SJCRH30 (cell line): ENCODE results near the gene MAD1L1. TPM values are rescaled to one million over a fixed set of nuclear protein-coding genes. Genes with fewer than 3 reads are reported as not detected.
"Not testable (repeated sequence)": the region's sequence is repeated elsewhere in the genome, so short reads cannot be mapped to it uniquely, and the experiment has no call there.

Source experiments
- DNase-seq, 2 experiments: peaks; one replicate each; pipeline ENCODE4 v3.0.0-alpha.2; 2015 to 2020
- H3K27ac ChIP-seq: fragments of 250-450 bp; sonication (Bioruptor Pico); 2 replicates; pipeline ENCODE4 v1.5.1; 2020; ENCODE audit warnings: mild to moderate bottlenecking, moderate library complexity
- H3K27me3 ChIP-seq: fragments of 250-450 bp; sonication (Bioruptor Pico); 2 replicates; pipeline ENCODE4 v1.5.1; 2020; ENCODE audit warnings: mild to moderate bottlenecking, moderate library complexity
- H3K36me3 ChIP-seq: fragments of 250-450 bp; sonication (Bioruptor Pico); 2 replicates; pipeline ENCODE4 v1.5.1; 2020; ENCODE audit warnings: mild to moderate bottlenecking, moderate library complexity
- H3K4me1 ChIP-seq: fragments of 250-450 bp; sonication (Bioruptor Pico); 2 replicates; pipeline ENCODE4 v1.5.1; 2020; ENCODE audit warnings: mild to moderate bottlenecking, moderate library complexity
- H3K4me3 ChIP-seq: fragments of 250-450 bp; sonication (Bioruptor Pico); 2 replicates; pipeline ENCODE4 v1.5.1; 2020; ENCODE audit warnings: mild to moderate bottlenecking, moderate library complexity
- H3K9me3 ChIP-seq: fragments of 250-450 bp; sonication (Bioruptor Pico); replicated peaks from 2 replicates; pipeline ENCODE4 v1.5.1; 2020; ENCODE audit warnings: mild to moderate bottlenecking, moderate library complexity
- total RNA-seq: library from RNA; depleted of rRNA; stranded (reverse); fragments of >200 nt; shearing (Covaris generic); gene quantifications from 2 replicates; pipeline ENCODE4 v1.2.3, GENCODE V29; 2014

MAD1L1 gene
- total RNA-seq, 1 experiment from 2014 or later, result 31.5 TPM

GRCh38 chr7:1815551-1816281, 417.0 kb downstream of the MAD1L1 start:
- Histone ChIP-seq H3K27ac (peak overlapping the region; percentile 76), H3K4me1 (peaks cover 33% of the 10 kb centered on the region)
- not testable (repeated sequence) for H3K9me3 ChIP-seq, H3K36me3 ChIP-seq, H3K27me3 ChIP-seq, H3K4me3 ChIP-seq
- peak; percentile 66 for DNase-seq

DNA sequence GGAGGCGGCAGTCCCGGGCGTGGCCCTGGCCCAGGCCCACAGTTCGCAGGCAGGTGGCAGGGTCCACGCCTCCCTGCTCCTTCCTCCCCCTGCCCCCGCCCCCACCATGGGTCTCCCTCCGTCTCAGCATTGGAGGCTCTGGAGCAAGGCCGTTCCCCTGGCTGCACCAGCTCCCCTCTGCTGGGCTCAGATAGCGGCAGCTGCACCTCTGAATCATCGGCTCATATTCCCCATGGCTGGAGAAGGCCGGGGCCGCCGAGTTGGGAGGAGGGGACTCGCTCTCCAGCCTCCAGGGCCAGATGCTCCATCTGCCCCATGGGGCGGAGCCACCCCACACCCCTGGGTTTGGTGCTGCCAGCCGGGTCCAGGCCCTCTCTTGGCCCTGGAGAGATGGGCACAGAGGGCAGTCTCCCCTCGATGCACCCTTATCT, 417.7 kb downstream of the MAD1L1 start:
- H3K36me3 ChIP-seq, result no peaks in the 10 kb centered on the region
- peak; percentile 92 to 94 for DNase-seq
- peaks cover 35% of the 10 kb centered on the region for H3K4me1 ChIP-seq
- no peaks in the 10 kb centered on the region for H3K27me3 ChIP-seq
- peak overlapping the region; percentile 76 for H3K27ac ChIP-seq
- H3K4me3 ChIP-seq, result no peak overlapping the region
- H3K9me3 ChIP-seq, result no peaks in the 10 kb centered on the region

DNA sequence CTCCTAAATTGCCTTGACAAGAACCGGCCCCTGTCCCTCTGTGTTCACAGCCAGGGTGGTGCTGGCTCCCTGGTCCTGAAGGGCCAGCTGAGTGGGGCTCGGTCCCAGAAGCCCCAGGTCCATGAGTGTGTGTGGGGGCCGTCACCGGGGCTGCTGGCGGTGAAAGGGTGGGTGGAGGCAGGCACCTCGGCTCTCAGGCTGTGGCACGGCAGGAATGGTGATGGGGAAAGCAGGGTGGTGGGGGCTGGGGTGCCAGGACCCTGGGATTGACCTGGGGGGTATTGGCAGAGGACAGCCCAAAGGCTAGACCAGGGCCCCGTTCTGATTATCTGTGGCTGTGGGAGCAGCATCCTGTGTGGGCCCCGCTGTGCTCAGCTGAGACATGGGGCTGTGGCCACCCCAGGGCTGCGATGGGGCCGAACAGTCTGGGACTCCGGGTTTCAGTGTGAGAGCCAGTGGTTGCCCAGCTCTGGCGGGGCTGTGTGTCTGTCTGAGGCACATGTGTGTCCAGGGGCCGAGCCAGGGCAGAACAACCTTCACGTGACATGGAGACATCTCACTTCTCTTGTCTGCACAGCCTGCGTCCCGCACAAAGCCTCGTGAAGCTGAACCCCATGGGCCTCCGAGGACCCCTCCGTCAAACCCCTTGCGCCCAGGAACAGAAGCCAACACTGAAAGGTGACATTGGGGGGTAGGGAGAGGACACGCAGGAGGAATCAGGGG, 418.5 kb downstream of the MAD1L1 start:
- H3K9me3 ChIP-seq, result no peaks in the 10 kb centered on the region
- H3K36me3 ChIP-seq, result no peaks in the 10 kb centered on the region
- H3K4me3 ChIP-seq, result no peak overlapping the region
- DNase-seq, result no peak
- peaks cover 36% of the 10 kb centered on the region for H3K4me1 ChIP-seq
- 0 out of 2 replicates have a peak overlapping the region, but pooled peaks have one; percentile 20 for H3K27ac ChIP-seq
- H3K27me3 ChIP-seq, result no peaks in the 10 kb centered on the region

DNA sequence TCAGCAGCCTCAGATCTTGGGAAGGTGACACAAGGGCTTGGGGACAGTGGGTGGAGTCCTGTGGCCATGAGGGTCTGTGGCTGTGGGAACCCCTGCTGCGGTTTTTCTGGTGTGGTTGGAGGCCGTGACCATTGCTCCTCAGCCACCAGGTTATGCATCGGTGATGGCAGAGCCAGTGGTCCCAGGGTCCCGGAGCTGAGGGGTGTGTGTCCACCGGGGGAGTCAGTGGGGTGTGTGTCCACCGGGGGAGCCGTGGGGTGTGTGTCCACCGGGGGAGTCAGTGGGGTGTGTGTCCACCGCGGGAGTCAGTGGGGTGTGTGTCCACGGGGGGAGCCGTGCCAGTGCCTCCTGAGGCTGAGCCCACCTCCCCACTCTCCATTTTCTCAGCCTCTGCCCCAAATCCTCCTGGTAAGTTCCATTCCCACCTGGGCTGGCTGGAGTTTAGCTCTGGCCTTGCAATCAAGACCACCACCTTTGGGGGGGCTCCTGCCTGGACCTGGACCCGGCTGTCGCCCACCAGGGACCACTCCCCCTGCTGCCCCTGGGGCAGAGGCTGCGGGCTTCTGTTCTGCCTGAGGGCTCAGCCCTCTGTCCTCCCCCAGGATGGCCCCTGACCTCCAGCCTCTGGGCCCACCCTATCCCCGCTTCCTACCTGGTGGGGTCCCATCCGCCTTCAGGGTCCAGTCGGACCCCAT, 419.2 kb downstream of the MAD1L1 start:
- DNase-seq, result no peak
- H3K27ac ChIP-seq, result no peak overlapping the region

GRCh38 chr7:1812509-1813393, 420.0 kb downstream of the MAD1L1 start:
- Histone ChIP-seq H3K4me3 (no peak overlapping the region), H3K36me3 (no peaks in the 10 kb centered on the region), H3K27ac (peak overlapping the region; percentile 29; the same call in 1 of the 2 replicates), H3K9me3 (no peaks in the 10 kb centered on the region), H3K4me1 (peaks cover 36% of the 10 kb centered on the region), H3K27me3 (no peaks in the 10 kb centered on the region)
- DNase-seq, result peak; percentile 76 to 80

More for the DNA sequence above, 419.2 kb downstream of the MAD1L1 start:
- Histone ChIP-seq H3K9me3 (no peaks in the 10 kb centered on the region), H3K27me3 (no peaks in the 10 kb centered on the region), H3K36me3 (no peaks in the 10 kb centered on the region), H3K4me1 (peaks cover 36% of the 10 kb centered on the region), H3K4me3 (no peak overlapping the region)

- Histone ChIP-seq H3K27ac (no peak overlapping the region), H3K4me1 (peaks cover 36% of the 10 kb centered on the region), H3K36me3 (no peaks in the 10 kb centered on the region), H3K4me3 (no peak overlapping the region), H3K27me3 (no peaks in the 10 kb centered on the region), H3K9me3 (no peaks in the 10 kb centered on the region)
- peak in 1 of 2 experiments; percentile 38 for DNase-seq
Observed at GRCh38 chr7:1811850-1812508, 420.8 kb downstream of the MAD1L1 start.

GRCh38 chr7:1810961-1811849, 421.5 kb downstream of the MAD1L1 start:
- H3K27me3 ChIP-seq, result no peaks in the 10 kb centered on the region
- H3K27ac ChIP-seq, result no peak overlapping the region
- peaks cover 36% of the 10 kb centered on the region for H3K4me1 ChIP-seq
- H3K4me3 ChIP-seq, result peak overlapping the region; percentile 29; the same call in 1 of the 2 replicates
- DNase-seq, result peak in 1 of 2 experiments; percentile 40
- H3K36me3 ChIP-seq, result no peaks in the 10 kb centered on the region
- H3K9me3 ChIP-seq, result no peaks in the 10 kb centered on the region

DNA sequence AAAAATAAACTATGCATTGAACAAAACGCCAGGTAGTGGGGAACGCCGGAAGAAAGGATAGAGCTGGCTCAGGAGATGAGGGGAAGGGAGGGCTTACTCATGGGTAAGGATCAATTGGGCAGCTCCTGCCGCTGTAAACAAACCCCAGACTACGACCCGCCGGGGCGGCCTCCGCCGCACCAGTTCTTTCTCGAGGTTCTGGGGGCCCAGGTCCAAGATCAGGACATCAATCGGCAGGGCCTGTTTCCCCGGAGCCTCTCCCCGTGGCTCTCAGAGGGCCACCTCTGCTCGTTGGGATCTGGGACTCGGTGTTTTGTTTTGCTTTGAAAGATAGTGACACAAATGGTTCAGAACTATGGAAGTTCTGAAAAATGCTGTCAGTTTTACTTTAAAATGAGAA, 422.2 kb downstream of the MAD1L1 start:
- Histone ChIP-seq H3K4me1 (peaks cover 36% of the 10 kb centered on the region), H3K4me3 (peak overlapping the region; percentile 29; the same call in 1 of the 2 replicates), H3K9me3 (no peaks in the 10 kb centered on the region), H3K27me3 (no peaks in the 10 kb centered on the region), H3K27ac (no peak overlapping the region), H3K36me3 (no peaks in the 10 kb centered on the region)
- DNase-seq, result no peak

GRCh38 chr7:1809601-1810258, 423.0 kb downstream of the MAD1L1 start:
- peaks cover 33% of the 10 kb centered on the region for H3K4me1 ChIP-seq

GRCh38 chr7:1809070-1809469, 423.7 kb downstream of the MAD1L1 start:
- H3K4me1 ChIP-seq, result peaks cover 26% of the 10 kb centered on the region
- no peak for DNase-seq

More at GRCh38 chr7:1809601-1810258, 423.0 kb downstream of the MAD1L1 start:
- Histone ChIP-seq H3K27me3 (no peaks in the 10 kb centered on the region), H3K27ac (no peak overlapping the region), H3K9me3 (no peaks in the 10 kb centered on the region), H3K36me3 (no peaks in the 10 kb centered on the region), H3K4me3 (0 out of 2 replicates have a peak overlapping the region, but pooled peaks have one; percentile 29)
- DNase-seq, result no peak

DNA sequence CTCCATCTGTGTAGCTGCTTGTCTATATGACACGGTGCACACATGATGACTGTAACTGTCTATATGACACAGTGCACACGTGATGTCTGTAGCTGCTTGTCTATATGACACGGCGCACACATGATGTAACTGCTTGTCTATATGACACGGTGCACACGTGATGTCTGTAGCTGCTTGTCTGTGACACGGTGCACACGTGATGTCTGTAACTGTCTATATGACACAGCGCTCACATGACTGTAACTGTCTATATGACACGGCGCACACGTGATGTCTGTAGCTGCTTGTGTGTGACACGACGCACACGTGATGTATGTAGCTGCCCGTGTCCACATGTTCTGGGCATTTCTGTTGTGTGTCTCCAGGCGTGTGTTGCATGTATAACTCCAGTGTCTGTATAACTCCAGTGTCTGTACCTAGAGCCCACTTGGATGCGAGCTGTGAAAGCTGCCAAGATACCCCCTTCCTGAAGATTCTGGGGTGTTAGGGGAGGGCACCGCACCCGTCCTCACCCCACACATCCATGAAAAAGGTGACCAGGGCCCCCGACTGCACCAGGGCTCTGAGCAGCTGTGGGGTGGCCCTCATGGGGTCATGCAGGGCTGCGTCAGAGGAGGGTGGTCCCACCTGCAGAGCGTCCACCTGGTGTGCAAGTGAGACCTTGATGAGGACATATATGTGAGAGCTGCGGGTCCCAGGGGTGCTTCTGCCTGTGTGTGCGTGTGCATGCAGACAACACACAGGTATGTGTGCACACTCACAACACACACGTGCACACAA, 424.7 kb downstream of the MAD1L1 start:
- Histone ChIP-seq H3K27me3 (no peaks in the 10 kb centered on the region), H3K27ac (no peak overlapping the region), H3K9me3 (no peaks in the 10 kb centered on the region), H3K36me3 (no peaks in the 10 kb centered on the region), H3K4me3 (no peak overlapping the region), H3K4me1 (peaks cover 23% of the 10 kb centered on the region)
- no peak for DNase-seq

More at GRCh38 chr7:1809070-1809469, 423.7 kb downstream of the MAD1L1 start:
- H3K27me3 ChIP-seq, result no peaks in the 10 kb centered on the region
- no peak overlapping the region for H3K27ac ChIP-seq
- H3K4me3 ChIP-seq, result no peak overlapping the region
- no peaks in the 10 kb centered on the region for H3K9me3 ChIP-seq
- H3K36me3 ChIP-seq, result no peaks in the 10 kb centered on the region

DNA sequence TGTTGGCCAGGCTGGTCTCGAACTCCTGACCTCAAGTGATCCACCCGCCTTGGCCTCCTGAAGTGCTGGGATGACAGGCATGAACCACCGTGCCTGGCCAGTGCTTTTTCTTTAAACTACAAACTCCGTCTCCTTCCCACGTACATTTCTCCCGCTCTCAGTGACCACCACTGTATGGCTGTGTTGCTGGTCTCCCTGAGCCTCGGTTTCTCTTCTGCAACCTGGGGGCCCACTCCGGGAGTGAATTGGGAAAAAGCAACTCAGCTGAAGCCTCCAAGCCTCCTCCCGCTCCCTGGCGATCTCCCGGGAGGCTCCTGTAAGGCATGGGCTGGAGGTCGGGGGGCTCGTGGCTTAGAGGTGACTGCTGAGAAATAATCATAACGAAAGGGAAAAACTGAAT, 426.4 kb downstream of the MAD1L1 start:
- Histone ChIP-seq H3K27me3 (no peaks in the 10 kb centered on the region), H3K4me3 (no peak overlapping the region), H3K27ac (no peak overlapping the region), H3K9me3 (no peaks in the 10 kb centered on the region), H3K36me3 (no peaks in the 10 kb centered on the region), H3K4me1 (peaks cover 8% of the 10 kb centered on the region; the same call in 1 of the 2 replicates)
- no peak for DNase-seq
